NCI-H345 treated with DMSO at 0.1 percent for 48 hours (cell line): ENCODE measurements around the gene KCNH5.
"Not testable (repeated sequence)": the region's sequence is repeated elsewhere in the genome, so short reads cannot be mapped to it uniquely, and the experiment has no call there.

Source experiments
- DNase-seq: peaks from one replicate; lab custom pipeline; 2025; ENCODE audit not compliant: unreplicated experiment; lab: John Stamatoyannopoulos, UW

Gene KCNH5

GRCh38 chr14:62894736-62895135 lies 150.5 kb downstream of the KCNH5 start:
- DNase-seq: no peak

- DNase-seq: no peak
Observed at GRCh38 chr14:62889364-62889763, 155.9 kb downstream of the KCNH5 start.

DNA sequence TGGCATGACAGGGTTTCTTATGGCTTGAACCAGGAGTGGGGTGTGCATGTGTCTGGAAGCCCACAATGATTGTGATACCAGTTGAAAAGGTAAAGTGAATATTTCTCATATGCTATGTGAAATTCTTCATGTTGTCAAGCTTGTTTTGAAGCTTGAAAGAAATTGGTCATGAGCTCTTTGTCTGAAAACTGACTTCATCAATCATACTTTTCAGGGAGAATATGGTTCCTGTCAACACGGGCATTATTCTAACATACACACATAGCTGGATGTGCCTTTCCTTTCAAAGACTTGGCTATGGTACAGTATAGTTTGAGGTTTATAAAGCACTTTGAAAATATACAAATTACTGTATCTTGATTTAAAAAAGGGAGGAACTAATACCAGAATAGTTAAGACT lies 158.8 kb downstream of the KCNH5 start:
- no peak for DNase-seq

DNA sequence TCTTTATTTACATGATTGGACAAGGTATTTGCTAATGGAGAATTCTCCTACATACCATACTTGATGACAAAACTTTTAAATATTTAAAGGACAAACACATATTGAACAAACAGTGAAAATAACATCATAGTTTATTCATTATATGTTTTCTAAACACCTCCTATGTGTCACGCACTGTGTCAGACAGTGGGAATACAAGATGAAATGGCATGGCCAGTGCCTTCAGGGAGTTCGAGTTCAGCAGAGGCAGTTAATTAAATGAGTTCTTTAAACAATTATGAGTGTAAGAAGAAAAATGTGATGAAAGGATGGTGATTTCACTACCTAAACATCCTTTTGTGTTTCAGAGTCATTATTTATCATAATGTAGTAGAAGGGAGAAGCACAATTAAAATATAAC lies 159.8 kb downstream of the KCNH5 start:
- DNase-seq: no peak

GRCh38 chr14:62882967-62883366 lies 162.3 kb downstream of the KCNH5 start:
- no peak for DNase-seq

- no peak for DNase-seq
Observed at GRCh38 chr14:62866376-62866775, 178.9 kb downstream of the KCNH5 start.

DNA sequence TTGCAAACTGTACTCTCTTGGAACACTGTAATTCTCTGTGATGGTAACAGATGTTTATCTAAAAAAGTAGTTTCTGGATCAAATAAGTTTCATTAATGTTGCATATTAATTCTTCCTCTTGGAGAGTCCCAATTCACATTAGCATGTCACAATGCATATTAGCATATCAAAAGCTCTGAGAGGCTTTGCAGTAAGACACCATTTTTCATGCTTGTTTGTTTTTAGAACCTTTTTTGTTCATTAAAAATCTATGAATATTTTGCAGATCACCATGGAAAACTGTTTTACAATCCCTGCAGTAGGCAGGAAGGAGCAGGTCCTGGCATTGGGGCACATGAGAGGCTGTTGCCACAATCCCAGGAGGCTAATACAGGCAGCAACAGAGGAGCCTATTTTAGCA lies 180.7 kb downstream of the KCNH5 start:
- no peak for DNase-seq

- DNase-seq: not testable (repeated sequence)
Observed at GRCh38 chr14:62858011-62858410, 187.2 kb downstream of the KCNH5 start.

DNA sequence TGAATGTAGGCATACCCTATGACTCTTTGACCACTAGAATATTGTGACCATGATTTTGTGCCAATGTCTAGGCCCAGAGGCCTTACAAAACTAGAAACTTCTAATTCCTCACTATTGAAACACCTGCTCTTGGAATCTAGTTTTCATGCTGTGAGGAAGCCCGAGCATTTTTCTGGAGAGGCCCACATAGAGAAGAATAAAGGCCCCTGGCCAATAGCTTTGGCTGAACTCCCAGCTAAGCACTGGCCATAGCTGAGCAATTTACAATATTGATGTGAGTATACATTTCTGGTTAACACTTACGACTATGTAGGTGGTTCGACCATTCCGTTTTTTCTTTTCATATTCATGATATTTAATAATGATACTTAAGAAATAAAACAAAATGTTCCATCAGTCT lies 190.3 kb downstream of the KCNH5 start:
- no peak for DNase-seq

- DNase-seq: no peak
Observed at GRCh38 chr14:62847168-62847567, 198.1 kb downstream of the KCNH5 start.

DNA sequence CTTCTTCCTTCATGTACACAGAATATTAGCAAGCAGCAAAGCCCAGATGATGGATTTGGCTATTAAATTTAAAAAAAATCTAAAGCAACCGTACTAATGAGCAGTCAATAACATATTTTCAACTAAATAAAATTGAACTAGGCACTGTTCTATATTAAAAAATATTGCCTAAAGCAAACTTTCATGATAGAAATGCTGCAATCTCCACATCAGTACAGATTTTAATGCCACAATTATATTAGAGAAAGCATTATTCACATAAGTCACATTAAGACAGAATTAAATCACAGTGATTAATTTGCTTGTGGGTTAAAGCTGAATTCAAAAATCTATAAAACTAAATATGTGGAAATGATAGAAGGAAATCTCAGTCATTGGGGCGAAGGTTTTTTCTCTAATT lies 200.7 kb downstream of the KCNH5 start:
- DNase-seq: no peak

DNA sequence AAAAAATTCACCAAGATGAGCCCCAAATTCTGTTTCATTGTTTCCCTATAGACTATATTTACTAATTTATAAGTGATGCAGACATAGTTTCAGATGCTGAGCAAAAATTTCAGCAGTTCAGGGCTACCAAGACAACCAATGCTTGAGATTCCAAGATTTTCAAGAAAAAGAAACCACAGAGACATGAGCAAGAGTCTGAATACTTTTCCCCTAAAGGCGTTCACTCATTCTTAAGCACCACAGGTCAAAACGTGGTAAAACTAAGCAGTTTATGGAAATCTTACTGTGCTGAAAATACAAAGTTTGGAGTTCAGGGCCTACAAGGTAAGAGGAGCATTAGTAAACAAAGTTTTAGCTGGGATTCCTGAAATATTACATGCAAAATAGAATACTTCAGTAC lies 221.2 kb downstream of the KCNH5 start:
- no peak for DNase-seq

DNA sequence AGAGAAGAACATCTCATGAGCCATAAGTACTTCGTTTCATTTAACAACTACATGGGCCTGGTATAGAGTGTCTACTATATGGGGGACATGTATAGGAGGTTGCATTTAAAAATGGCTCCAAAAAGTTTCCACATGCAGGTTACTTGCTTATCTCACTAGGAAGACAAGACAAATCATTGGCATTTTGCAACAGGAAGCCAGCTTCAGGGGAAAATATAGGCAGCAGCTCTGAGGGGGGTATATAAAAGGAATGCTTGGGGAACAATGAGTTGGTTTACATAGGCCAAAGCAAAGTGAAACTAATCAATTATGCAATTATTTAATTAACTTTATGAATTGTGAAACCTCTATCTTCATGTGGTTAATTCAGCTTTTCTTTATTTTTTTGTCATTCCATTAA lies 225.3 kb downstream of the KCNH5 start:
- no peak for DNase-seq

DNA sequence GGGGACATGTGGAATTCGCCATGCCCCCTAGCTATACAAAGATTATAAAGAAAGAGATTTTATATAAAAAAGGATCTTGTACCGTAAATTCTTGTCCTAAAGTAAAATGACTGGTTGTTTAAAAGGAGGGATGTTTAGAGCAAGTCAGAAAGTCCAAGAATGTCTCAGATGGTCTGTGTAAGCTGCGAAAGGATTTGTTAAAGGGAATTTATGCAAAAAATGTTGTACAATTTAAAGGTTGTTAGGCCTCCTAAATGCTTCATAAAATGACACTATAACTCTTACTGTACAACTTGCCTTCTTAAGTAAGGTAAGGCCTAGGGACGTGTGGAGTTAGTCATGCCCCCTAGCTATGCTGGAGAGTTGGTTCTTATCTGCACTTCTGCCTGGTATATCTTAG lies 237.6 kb downstream of the KCNH5 start:
- DNase-seq: no peak

DNA sequence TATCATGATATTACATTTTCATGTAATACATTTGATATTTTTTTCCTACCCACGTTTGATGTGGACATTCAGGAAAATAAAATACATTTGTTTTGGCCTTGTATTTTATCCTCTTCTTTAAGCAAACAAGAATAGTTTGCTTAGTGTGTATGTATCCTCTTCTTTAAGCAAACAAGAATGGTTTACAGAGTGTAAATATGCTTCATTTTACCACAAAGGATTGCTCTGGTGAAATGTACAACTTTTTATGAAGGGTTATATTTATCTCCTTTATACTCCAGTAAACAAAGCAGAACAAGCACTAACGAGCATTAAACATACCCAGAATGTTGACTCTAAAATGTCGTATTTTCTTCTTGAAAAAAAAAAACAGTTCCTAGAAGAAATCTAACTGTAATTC lies 244.7 kb downstream of the KCNH5 start:
- no peak for DNase-seq

DNA sequence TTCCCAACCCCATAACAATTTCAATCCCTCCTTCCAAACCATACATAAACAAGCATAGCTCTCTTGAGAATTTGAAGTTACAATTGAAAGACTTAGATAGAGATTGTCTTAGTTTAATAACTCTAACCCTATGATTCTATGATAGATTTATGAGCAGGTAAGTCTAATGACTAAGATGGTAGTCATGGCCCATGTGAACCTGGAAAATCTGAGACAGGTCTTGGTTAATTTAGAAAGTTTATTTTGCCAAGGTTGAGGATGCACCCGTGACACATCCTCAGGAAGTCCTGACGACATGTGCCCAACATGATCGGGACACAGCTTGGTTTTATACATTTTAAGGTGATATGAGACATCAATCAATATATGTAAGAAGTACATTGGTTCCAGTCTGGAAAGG lies 248.8 kb downstream of the KCNH5 start:
- DNase-seq: no peak

DNA sequence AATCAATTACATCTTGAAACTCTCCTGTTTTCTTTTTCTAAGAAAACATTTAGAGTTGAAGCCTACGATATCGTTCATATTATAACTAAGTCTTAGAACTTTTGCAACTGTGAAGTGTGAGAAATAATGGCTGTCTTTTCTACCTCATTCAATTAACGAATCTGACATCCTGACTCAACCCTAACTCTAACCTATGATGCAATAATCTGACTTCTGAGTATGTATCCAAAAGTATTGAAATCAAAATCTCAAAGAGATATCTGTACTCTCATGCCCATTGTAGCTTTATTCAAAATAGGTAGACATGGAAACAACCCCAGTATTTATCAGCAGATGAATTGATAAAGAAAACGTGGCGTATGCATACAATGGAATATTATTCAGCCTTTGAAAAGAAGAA lies 252.7 kb downstream of the KCNH5 start:
- no peak for DNase-seq

DNA sequence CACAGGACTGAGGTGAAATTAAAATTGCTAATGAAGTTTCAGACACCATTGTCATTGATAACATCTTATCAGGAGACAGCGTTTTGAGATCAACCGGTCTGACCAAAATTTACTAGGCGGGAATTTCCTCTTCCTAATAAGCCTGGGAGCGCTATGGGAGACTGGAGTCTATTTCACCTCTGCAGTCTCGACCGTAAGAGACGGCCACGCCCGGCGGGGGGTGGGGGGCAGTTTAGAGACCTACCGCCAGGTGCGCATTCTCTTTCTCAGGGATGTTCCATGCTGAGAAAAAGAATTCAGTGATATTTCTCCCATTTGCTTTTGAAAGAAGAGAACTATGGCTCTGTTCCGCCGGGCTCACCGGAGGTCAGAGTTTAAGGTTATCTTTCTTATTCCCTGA lies 263.9 kb downstream of the KCNH5 start:
- DNase-seq: not testable (repeated sequence)

- no peak for DNase-seq
Observed at GRCh38 chr14:62778852-62779251, 266.4 kb downstream of the KCNH5 start.

DNA sequence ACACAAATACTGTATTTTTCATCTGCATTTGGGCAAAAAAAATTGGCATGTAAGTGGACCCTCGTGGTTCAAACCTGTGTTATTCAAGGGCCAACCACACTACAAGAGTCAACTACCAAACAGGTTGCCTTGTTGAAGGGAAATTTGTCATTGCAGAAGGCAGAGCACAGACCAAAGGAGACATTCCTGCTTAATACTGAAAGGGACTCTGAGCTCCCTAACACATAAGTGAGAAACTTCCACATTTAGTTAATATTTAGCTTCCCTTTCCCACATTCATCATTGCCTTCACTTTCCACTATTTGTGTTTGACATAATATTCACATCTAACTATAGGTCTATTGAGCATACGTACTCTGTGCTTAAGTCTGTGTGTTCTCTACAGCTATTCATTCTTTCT lies 266.9 kb downstream of the KCNH5 start:
- DNase-seq: no peak

DNA sequence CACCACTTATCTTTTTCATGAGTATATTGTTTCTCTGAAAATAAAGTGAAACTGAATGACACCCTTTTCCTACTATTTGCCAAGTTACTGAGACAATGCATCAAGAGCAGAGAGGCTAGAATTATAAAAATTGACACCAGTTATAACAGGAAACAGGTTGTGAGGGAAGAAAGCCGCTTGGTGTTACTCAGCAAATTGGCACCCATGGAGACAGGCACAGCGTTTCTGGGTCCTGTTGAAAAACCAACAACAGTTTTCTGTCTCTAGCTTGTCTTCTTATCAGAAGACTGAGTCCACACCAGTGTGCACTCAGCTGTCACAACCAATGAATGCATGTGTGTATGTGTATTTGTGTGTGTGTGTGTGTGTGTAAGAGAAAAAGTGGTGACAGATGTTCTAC lies 267.7 kb downstream of the KCNH5 start:
- no peak for DNase-seq

DNA sequence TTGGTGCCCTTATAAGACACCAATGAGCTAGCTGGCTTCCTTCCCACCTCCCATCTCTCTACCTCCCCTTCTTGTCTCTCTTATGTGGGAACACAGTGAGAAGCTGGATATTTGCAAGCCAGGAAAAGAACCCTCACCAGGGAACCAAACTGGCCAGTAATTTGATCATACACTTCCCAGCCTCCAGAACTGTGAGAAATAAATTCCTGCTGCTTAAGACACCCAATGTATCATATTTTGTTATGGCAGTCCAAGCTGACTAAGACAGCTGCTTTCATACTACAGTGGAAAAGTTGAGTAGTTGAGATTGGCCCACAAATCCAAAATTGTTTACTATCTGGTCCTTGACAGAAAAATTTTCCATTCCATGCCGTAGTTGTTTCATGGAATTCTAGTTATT lies 269.0 kb downstream of the KCNH5 start:
- no peak for DNase-seq

- DNase-seq: no peak
Observed at GRCh38 chr14:62768753-62769152, 276.5 kb downstream of the KCNH5 start.

- DNase-seq: no peak
Observed at GRCh38 chr14:62763951-62764350, 281.3 kb downstream of the KCNH5 start.
